Endothelial cell (in vitro differentiated cells): ENCODE data around the gene DPYD. TPM values are rescaled to one million over a fixed set of nuclear protein-coding genes. Genes with fewer than 3 reads are reported as not detected.

Experiments
- DNase-seq: peaks from one replicate; pipeline ENCODE4 v3.0.0; 2021; ENCODE audit warnings: low spot score
- H3K27ac Mint-ChIP-seq: one replicate; pipeline ENCODE4 v1.8.0; 2021; ENCODE audit warnings: mixed read lengths, inconsistent platforms; ENCODE audit not compliant: unreplicated experiment
- H3K27me3 Mint-ChIP-seq: one replicate; pipeline ENCODE4 v1.8.0; 2021; ENCODE audit warnings: mild to moderate bottlenecking, moderate library complexity, mixed read lengths, inconsistent platforms; ENCODE audit not compliant: unreplicated experiment
- H3K36me3 Mint-ChIP-seq: one replicate; pipeline ENCODE4 v1.8.0; 2021; ENCODE audit warnings: mild to moderate bottlenecking, low read depth, mixed read lengths, inconsistent platforms; ENCODE audit not compliant: unreplicated experiment
- H3K4me1 Mint-ChIP-seq: one replicate; pipeline ENCODE4 v1.8.0; 2021; ENCODE audit warnings: mild to moderate bottlenecking, mixed read lengths, inconsistent platforms; ENCODE audit not compliant: unreplicated experiment
- H3K4me3 Mint-ChIP-seq: one replicate; pipeline ENCODE4 v1.8.0; 2021; ENCODE audit warnings: mild to moderate bottlenecking, mixed read lengths, inconsistent platforms; ENCODE audit not compliant: unreplicated experiment
- H3K9me3 Mint-ChIP-seq: one replicate; pipeline ENCODE4 v1.8.0; 2021; ENCODE audit warnings: mixed read lengths, inconsistent platforms; ENCODE audit not compliant: unreplicated experiment
- total RNA-seq: library from RNA; stranded (reverse); fragmentation: NEBNext Ultra II Directional; extraction: Animal tissue kit (Norgen Biotek cat#: 25700); gene quantifications from one replicate; pipeline ENCODE4 v1.2.1, GENCODE V29; 2021; ENCODE audit not compliant: unreplicated experiment
- TF ChIP-seq, protein P1 (sequence below): fragments of 200-600 bp; sonication (generic); IDR thresholded peaks from one replicate; pipeline ENCODE4 v1.5.0; 2021; ENCODE audit warnings: antibody characterized with exemption; ENCODE audit not compliant: unreplicated experiment

The DPYD gene
- total RNA-seq, 1 donor from 2014 or later, result 3.4 TPM

DNA sequence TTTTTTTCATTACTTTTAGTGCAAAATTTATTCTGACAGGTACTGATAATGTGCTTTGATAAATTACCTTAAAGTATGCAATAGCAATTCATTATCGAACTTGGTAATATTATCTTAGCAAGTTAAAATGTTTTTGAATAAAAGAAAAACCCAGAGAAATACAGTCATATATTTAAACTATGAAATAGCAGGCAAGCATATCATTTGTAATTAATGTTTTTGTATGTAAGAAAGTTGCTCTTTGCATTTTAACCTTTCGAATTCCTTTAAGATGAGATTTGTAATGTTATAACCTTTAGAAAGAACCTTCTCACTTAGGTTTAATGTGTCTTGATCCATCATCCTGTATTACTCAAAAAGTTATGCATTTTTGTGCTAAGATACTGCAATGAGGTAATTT, 613.7 kb downstream of the DPYD start:
- Mint-ChIP-seq H3K9me3 (no peaks in the 10 kb centered on the region), H3K4me1 (no peaks in the 10 kb centered on the region)

DNA sequence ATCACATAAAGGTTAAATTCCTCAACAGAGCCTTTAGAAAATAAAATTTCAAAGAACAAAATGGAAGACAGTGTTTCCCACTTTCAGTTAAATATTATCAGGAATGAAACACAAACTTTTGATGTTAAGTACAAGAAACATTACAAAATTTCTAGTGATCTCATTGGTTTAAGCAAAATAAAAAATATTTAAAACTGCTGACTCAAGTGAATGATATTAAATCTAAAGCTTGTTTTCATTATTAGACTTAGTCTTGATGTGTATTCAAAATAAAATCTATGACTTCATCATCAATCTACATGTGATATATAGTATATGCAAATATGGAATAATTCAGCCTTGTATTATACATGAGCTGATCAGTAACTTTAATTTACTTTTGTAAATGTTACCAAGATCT, 614.3 kb downstream of the DPYD start:
- Mint-ChIP-seq H3K4me3 (no peak overlapping the region), H3K9me3 (no peaks in the 10 kb centered on the region), H3K27me3 (no peaks in the 10 kb centered on the region), H3K27ac (no peak overlapping the region), H3K4me1 (no peaks in the 10 kb centered on the region), H3K36me3 (no peaks in the 10 kb centered on the region)
- TF ChIP-seq, protein P1, sequence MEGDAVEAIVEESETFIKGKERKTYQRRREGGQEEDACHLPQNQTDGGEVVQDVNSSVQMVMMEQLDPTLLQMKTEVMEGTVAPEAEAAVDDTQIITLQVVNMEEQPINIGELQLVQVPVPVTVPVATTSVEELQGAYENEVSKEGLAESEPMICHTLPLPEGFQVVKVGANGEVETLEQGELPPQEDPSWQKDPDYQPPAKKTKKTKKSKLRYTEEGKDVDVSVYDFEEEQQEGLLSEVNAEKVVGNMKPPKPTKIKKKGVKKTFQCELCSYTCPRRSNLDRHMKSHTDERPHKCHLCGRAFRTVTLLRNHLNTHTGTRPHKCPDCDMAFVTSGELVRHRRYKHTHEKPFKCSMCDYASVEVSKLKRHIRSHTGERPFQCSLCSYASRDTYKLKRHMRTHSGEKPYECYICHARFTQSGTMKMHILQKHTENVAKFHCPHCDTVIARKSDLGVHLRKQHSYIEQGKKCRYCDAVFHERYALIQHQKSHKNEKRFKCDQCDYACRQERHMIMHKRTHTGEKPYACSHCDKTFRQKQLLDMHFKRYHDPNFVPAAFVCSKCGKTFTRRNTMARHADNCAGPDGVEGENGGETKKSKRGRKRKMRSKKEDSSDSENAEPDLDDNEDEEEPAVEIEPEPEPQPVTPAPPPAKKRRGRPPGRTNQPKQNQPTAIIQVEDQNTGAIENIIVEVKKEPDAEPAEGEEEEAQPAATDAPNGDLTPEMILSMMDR, result no peak
- no peak for DNase-seq

More for the DNA sequence above, 613.7 kb downstream of the DPYD start:
- no peak overlapping the region for H3K27ac Mint-ChIP-seq
- no peak overlapping the region for H3K4me3 Mint-ChIP-seq
- H3K27me3 Mint-ChIP-seq, result no peaks in the 10 kb centered on the region
- TF ChIP-seq, protein P1, result no peak
- H3K36me3 Mint-ChIP-seq, result no peaks in the 10 kb centered on the region
- no peak for DNase-seq

- TF ChIP-seq, protein P1, result no peak
- Mint-ChIP-seq H3K36me3 (no peaks in the 10 kb centered on the region), H3K27me3 (no peaks in the 10 kb centered on the region), H3K4me1 (no peaks in the 10 kb centered on the region), H3K4me3 (no peak overlapping the region), H3K27ac (no peak overlapping the region), H3K9me3 (no peaks in the 10 kb centered on the region)
- DNase-seq, result no peak
Measured at GRCh38 chr1:97304366-97304765, 616.5 kb downstream of the DPYD start.

DNA sequence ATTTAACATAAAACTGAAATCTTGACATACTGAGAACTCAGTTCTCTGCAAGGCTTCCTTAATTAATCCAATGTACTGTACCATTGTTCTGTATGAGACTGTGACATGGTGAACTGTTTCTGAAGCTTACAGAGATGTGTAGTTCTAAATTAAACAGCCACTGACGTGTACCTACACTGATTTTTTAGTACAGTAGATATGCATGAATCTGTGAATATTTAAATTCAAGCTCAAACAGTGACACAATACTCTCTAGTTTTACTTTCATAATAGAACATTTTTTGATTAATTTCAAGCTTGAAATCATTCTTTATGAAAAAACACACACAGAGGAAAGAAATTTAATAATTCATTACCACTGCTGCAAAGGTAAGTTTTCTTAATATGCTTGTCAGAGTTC, 621.9 kb downstream of the DPYD start:
- Mint-ChIP-seq H3K27me3 (no peaks in the 10 kb centered on the region), H3K36me3 (no peaks in the 10 kb centered on the region), H3K9me3 (no peaks in the 10 kb centered on the region), H3K4me3 (no peak overlapping the region), H3K27ac (no peak overlapping the region), H3K4me1 (no peaks in the 10 kb centered on the region)
- DNase-seq, result no peak
- TF ChIP-seq, protein P1, result no peak

DNA sequence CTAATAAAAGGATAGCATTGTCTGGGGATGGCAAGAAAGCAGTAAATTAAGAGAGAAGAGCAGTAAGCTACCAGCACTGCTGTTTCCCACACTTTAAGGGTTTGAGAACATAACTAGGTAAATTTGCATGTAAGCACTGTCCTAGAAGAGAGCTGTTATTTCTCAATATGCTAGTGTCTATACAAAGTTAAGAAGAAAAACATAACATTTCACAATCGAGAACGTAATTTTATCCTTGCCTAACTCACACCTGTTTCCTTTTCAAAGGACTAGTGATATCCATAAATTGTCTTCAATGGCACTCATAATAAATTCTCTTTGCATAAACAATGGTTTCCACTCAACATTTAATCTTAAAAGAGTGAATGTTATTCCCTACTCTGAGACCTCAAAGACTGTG, 623.2 kb downstream of the DPYD start:
- Mint-ChIP-seq H3K4me3 (no peak overlapping the region), H3K27ac (no peak overlapping the region), H3K27me3 (no peaks in the 10 kb centered on the region), H3K36me3 (no peaks in the 10 kb centered on the region), H3K9me3 (no peaks in the 10 kb centered on the region), H3K4me1 (no peaks in the 10 kb centered on the region)
- no peak for DNase-seq
- TF ChIP-seq, protein P1, result no peak
